HG03103 (cell line): ENCODE data around the gene NAGK.
"Not testable (repeated sequence)": the region's sequence is repeated elsewhere in the genome, so short reads cannot be mapped to it uniquely, and the experiment has no call there.

Source experiments
- ATAC-seq: cut with Tn5 transposase; IDR thresholded peaks from one replicate; pipeline ENCODE4 v1.9.1; 2021; ENCODE audit warnings: low read depth; ENCODE audit not compliant: unreplicated experiment

Gene NAGK

DNA sequence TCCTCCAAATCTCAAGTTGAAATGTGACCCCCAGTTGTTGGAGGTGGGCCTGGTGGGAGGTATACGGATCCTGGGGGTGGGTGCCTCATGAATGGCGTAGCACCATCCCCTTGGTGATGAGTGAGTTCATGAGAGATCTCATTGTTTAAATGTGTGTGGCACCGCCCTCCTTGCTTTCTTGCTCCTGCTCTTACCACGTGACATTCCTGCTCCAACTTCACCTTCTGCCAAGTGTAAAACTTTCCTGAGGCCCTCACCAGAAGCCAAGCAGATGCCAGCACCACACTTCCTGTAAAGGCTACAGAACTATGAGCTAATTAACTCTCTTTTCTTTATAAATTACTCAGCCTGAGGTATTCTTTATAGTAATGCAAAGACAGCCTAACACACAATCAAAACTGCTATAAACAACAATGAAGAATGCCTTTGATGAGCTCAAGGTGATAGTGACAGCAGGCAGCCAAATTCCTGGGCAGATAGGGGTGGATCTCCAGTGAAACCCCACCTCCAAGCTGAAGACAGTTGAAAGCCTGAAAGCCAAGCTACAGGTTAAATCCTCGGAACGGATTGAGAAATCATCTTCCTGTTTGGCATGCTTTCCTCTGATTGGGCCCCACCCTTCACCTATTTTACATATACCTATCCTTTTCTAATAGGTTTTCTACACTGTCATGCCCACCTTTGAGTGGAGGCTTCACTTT lies 34.7 kb downstream of the NAGK start:
- ATAC-seq = no peak

DNA sequence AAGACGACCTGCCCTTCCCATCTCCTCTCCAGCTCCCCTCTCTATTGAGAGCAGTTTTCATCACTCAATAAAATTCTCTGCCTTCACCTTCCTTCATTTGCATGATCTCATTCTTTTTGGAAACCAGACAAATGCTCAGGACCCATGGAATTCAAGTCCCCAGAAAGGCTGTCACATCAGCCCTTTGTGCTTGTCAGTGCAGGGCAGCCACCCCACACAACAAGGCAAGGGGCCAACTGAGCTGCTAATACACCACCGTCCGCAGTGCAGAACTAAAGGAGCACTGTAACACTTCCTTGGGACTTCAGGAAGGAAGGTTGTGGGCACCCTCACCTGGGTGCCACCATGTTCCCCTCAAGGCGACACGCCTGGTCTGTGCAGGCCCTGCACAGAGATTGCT lies 35.4 kb downstream of the NAGK start:
- no peak for ATAC-seq

GRCh38 chr2:71106463-71106862 lies 38.0 kb downstream of the NAGK start:
- ATAC-seq = not testable (repeated sequence)

DNA sequence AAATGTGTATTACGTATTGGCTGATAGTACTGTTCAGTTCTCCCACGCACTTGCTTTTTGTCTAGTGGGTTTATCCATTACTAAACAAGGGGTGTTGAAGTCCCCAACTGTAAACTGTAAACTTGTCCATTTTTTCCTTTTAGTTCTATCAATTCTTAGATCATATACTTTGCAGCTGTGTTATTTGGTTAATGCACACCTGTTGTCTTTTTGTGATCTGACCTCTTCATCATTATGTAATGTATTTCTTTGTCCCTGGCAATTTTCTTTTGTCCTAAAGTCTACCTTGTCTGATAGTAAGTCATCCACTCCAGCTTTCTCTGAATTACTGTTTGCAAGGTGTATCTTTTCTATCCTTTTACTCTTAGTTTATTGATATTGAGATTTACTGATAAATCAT lies 39.6 kb downstream of the NAGK start:
- no peak for ATAC-seq

- ATAC-seq = no peak
These were observed 45.4 kb downstream of the NAGK start for GRCh38 chr2:71113843-71114242.

DNA sequence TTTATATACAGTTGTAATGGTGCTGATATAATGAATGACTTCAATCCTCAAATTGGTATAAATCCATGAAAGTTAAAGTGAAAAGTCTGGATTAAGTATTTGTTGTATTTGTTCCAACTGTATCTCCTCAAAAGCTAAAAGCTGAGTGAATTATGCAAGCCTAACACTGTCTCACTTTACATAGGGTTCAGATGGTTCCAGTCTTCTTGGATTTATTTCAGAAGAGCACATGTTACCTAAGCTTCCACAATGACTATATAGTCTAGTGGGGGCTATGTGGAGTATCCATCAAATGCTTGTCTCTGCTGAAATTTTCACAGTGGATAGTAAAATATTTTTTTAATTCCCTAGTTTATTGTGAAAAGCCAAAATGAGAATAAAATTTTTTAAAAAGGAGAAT lies 48.6 kb downstream of the NAGK start:
- ATAC-seq = no peak

DNA sequence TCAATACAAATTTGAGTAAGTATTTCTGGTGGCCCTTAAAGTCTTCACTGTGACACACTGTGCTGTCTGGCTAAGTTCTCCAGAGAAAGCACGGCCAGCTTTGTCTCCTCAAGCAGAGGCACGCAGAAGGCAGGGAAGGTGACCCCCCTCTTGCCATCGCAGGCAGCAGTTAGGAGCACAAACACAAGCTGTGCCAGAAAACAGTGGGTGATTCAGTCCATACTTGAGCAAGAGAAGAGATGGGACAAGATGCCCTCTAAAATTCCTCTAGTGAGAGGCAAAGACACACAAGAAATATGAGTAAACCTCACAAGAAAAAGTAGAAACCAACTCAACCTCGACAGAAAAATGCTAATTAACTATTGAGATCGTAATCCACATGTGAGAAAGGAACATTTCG lies 51.7 kb downstream of the NAGK start:
- no peak for ATAC-seq

DNA sequence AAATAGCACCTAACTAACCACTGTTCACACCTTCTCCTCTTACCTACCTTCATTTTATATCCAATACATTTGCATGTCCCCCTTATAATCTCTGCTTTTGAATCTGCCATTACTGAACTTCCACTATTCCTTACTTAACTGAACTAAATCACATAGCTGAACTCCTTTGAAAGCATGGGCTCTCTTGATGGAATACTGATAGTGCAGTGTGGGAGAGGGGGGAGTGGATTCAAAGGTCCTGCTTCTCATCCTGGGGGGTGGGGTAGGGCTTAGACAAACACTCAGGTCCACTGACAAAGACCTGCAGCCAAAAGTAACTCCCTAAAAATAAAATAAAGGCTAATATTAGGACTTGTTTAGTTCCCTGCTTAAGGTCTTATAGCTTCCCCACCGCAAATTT lies 53.0 kb downstream of the NAGK start:
- ATAC-seq = no peak

DNA sequence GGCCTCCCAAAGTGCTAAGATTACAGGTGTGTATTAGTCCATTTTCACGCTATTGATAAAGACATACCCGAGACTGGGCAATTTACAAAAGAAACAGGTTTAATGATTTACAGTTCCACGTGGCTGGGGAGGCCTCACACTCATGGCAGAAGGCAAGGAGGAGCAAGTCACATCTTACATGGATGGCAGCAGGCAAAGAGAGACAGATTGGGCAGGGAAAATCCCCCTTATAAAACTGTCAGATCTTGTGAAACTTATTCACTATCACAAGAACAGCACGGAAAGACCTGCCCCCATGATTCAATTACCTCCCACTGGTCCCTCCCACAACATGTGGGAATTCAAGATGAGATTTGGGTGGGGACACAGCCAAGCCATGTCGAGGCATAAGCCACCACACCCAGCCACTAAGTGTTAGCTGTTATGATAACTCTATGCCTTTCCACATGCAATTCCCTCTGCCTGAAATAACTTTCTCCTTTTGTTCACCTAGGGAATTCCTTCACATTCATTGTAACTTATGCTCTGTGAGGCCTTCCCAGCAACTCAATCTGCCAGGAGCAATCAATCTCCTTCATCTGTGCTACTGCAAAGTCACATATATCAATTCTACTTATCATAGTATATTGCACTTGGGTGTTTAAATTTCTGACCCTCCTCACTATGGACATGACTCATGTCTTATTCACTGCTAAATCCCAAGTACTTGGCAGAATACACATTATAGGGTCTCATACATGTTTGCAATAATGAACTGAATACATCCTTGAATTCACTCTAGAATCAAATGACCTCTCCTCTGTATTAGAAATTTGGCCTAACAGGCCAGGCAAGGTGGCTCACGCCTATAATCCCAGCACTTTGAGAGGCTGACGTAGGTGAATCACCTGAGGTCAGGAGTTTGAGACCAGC lies 54.2 kb downstream of the NAGK start:
- no peak for ATAC-seq

DNA sequence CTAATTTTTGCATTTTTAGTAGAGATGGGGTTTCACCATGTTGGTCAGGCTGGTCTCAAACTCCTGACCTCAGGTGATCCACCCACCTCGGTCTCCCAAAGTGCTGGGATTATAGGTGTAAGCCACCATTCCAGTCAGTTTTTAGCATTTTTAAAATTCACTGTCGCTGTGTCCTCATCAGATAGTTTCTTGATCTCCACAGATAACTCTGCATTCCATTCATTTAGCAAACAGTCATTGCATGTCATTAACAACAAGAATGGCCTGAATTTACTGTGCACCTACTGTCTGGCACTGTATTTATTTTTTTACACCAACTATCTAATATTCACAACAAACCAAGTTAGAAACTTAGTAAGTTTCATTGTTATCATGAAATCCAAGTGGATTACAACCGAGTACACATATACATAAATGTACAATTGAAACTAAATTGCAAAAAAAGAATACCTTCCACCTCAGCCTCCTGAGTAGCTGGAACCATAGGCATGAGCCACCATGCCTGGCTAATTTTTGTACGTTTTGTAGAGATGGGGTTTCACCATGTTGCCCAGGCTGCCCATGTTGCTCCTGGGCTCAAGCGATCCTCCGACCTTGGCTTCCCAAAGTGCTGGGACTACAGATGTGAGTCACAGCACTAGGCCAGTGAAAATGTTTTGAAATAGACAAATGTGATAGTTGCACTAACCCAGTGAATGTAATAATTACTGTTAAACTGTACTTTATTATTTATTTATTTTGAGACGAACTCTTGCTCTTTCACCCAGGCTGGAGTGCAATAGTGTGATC lies 57.3 kb downstream of the NAGK start:
- no peak for ATAC-seq

DNA sequence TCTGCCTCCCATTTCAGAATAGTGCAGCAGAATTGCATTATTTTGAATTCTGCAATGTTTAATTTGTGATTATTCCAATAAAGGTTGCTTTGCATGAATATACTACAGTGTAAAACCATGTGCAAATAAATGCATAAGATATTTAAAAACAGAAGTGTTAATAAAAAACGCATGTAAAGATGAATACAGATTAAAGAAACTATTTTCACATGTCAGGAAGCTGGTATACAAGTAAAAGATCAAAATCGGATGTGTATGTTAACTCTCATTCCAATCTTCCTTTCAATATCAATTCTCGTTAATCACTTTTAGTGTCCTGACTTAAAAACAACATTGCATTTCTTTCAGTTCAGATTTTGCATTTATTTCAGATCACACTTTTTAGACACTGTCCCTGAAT lies 58.5 kb downstream of the NAGK start:
- no peak for ATAC-seq
